ENCODE measurements around the gene CD99L2. TPM values are rescaled to one million over a fixed set of nuclear protein-coding genes. Genes with fewer than 3 reads are reported as not detected.

The CD99L2 gene, protein sequence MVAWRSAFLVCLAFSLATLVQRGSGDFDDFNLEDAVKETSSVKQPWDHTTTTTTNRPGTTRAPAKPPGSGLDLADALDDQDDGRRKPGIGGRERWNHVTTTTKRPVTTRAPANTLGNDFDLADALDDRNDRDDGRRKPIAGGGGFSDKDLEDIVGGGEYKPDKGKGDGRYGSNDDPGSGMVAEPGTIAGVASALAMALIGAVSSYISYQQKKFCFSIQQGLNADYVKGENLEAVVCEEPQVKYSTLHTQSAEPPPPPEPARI
- 92.3 TPM for total RNA-seq

DNA sequence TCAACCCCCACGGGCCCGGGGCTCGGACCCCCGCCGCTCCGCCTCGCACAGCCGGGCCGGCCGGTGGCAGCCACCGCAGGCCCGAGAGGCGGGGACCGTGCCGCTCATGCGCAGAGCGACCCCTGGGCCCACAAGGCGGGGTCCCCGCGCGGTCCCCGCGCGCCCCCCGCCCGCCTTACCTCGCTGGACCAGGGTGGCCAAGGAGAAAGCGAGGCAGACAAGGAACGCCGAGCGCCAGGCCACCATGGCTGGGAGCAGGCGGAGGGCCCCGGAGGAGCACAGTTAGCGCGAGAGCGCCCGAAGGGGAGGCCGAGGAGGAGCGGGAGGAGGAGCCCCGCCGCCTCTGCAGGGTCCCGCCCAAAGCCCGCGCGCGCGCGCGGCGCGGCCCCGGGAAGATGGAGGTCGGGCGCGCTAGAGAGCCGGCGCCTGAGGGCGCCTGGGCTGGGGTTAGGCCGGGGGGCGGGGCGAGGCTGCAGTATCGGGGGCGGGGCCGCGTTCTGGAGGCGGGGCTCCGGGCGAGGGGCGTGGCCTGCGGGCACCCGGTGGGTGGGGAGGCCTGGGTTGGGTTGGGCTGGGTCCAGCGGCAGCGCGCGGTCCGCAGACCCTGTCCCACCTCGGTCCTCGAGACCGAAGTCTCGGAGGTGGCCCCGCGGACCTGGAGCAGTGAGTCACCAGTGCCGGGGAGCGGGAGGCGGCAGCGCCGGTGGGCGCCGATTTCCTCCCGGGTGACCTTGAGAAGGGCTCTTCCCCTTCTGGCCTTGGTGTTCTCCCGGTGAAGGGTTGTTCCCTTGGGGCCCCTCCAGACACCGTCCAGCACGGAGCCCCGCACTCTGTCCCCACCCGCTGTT, at the start of gene CD99L2:
Gene CD99L2, minus strand, starts transcription at position 326 of the 848 bp plus-strand sequence. Its CDS starts 80 bp downstream, at position 246.

Other genes starting within 250 kb of the CD99L2 start
- 33.7 TPM for gene MTMR1, start 205.3 kb downstream of the CD99L2 start, total RNA-seq
- gene HMGB3, start 84.7 kb upstream of the CD99L2 start, total RNA-seq: 63.4 TPM

Measured in diencephalon (tissue), 1 donor.